Hematopoietic multipotent progenitor cell treated with erythropoietin and hydrocortisone succinate and interleukin-3 and kit ligand, for 17 days (in vitro differentiated cells): ENCODE results near the gene GPX8.

ENCODE experiments used
- DNase-seq: peaks from one replicate; pipeline ENCODE4 v3.0.0-alpha.2; 2015; ENCODE audit warnings: low spot score

The GPX8 gene, protein sequence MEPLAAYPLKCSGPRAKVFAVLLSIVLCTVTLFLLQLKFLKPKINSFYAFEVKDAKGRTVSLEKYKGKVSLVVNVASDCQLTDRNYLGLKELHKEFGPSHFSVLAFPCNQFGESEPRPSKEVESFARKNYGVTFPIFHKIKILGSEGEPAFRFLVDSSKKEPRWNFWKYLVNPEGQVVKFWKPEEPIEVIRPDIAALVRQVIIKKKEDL

DNA sequence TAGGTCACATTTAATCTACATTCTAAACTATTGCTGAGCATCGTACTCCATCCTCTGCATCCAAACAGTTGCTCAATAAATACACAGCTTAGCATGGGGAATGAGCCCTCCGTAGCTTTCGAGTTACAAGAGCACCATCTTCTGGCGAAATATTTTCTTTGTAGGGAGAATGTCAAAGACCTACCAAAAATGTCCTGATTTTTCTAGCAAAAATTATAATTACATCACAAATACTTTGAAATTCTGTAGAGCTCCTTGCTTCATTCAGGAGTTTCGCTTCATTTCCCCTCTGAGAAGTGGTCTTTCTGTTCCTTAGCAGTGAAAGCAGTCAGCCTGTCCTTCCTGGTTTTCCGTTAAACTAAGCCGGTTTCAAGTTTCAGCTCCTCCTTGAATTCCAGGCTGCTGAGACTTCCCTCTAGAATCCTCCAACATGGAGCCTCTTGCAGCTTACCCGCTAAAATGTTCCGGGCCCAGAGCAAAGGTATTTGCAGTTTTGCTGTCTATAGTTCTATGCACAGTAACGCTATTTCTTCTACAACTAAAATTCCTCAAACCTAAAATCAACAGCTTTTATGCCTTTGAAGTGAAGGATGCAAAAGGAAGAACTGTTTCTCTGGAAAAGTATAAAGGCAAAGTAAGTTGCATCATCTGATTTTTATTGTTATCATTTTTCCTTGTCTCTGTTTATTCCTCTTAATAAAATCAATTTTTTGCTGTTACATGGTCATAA, at the start of gene GPX8:
GPX8 (plus strand) TSS at position 409 of the 730 bp plus-strand sequence; CDS start at position 431, 22 bp downstream.
- DNase-seq, result no peak

DNA sequence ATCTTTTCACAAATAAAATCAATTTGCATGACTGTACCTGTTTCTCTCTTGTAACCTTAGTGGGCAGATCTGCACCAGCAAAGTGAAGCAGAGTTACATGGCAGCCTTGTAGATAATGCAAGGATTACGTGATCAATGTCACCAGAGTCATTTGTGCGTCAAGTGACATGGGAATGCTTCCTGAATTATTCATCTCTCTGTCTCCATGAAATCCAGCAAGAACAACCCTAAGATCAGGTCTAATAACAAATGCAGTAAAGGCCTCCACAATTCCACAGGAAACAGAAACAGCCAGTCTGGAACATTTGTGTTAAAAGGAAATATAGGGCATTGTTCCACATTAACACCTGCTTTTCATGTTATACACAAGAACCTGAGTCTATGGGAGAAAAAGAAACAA, 49.8 kb upstream of the GPX8 start:
- DNase-seq, result no peak

DNA sequence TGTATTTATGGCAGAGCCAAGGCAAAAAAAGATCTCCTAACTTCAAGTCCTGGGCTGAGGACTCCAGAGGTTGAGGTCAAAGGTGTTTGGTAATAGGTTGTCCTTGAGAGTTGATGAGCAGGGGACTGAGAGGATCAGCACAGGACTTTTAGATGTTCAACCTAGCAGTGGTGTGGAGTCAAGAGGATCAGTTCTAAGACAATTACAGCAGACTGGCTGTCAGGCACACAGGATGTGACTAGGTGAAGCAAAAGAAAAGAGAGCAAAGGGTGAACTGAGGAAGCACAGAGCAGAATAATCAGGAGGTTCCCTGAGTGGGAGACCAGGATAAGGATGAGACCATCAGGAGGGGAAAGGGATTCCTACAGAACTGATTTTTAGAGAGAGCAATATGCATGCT, 46.6 kb upstream of the GPX8 start:
- DNase-seq, result no peak

DNA sequence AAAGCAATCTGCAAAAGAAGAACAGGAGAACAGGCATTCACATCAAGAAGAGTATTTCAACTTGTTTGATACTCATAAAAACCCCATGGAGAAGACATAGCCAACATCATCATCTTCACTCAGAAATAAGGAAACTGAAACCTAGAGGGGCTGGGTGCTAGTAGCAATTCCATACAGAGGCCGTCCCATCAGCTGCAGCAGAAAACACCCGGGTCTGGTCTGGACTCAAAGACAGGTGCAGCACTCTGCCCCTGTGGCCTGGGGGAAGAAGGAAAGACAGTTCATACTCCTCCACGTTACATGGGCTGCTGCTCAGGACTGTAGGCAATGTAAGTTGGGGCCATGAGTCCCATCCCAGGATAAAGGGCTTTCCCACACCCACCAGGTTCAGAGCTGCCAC, 45.9 kb upstream of the GPX8 start:
- DNase-seq, result no peak

DNA sequence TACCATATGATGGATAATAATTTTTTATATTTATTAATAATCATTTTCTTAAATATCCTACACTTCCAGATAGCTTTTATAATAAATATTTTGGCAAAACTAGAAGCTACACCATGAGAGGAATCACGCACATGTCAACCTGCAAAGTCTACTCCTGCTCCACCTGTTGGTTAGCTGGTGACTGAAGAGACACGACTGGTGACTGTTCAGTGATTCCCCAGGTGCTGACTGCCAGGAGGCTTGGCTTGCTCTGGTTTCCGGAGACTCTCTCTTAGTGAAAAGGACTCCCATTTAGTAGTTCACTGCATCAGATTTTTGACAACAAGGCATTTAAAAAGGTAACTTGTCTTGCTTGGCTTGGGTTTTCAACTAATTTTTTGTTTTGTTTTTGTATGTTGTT, 36.6 kb upstream of the GPX8 start:
- no peak for DNase-seq

- no peak for DNase-seq
These were observed 25.8 kb upstream of the GPX8 start for GRCh38 chr5:55134053-55134722.

- no peak for DNase-seq
These were observed 23.4 kb upstream of the GPX8 start for GRCh38 chr5:55136521-55136920.

GRCh38 chr5:55140908-55141665, 18.9 kb upstream of the GPX8 start:
- DNase-seq, result no peak

DNA sequence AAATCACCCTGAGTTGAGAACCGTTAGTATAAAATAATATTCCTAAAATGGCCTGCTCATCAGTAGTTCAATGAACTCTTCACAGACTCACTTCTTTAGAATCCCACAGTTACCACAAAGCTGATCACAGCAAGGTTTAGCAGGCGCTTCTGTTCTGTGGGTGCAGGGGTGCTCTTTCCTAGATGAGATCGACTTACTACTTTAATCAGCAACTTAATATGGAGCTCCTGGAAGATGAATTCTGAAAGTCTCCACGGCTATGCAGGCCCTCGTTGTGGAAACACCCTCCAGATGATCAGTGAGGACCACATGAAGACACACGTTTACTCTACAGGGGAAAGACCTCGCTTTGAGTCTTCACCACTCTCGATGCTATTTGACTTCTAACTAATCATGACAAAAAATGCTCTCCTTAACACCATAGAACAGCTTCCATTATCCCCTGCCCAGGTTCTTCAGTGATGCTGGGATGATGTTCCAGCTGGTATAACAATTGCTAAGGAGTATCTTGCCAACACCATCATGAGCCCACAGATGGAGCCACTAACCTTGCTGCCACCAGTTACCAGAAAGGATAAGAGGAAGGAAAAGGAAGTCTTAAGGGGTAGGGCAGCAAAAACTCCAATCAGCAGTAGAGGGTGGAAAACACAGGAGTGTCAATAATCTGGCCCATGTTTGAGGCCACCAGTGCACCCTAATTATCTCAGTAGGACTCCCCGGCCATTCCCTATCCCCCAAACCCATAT, 17.9 kb upstream of the GPX8 start:
- no peak for DNase-seq

DNA sequence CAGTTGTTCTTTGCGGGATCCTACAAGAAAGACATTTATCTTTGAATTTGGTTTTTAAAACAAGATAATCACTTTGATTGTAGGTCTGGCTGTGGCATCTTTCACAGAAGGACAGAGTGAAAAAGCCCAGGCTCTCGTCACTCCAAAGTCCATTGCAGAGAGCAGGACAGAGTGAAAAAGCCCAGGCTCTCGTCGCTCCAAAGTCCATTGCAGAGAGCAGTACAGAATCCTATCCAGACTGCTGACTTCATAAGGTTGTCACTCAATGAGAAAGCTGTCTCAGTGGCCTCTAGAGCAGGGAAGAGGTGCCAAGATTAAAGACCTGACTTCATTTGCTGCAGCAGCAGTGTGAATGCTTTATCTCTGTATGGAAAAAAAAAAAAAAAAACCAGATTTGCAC, 16.3 kb upstream of the GPX8 start:
- no peak for DNase-seq

GRCh38 chr5:55146080-55146479, 13.9 kb upstream of the GPX8 start:
- DNase-seq, result no peak

DNA sequence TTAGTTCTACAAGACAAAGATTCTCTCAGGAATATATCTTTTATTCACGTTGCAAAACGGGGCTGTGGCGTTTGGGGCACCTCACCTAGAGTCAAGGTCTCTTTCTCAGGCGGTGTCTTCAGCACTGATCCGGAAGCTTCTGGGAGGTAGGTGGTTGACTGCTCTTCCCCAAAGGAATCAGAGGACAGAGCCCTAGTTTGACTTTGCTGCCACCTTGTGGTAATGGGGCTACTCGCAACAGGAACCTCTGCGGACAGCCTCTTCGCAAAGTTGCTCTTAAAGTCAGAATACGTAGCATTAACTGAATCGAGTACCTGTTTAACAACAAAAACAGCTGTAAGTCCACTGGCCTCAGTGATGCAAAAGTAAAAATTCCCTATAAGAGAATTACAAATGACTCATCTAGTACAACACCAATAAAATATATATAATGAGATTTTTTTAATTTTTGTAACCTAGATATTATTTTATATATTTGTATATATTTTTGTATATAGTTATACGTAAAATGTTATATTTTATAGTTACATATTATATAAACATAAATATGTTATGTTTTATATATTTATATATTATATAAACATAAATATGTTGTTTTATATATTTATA, 13.3 kb upstream of the GPX8 start:
- DNase-seq, result peak; percentile 62

GRCh38 chr5:55149308-55149795, 10.6 kb upstream of the GPX8 start:
- DNase-seq, result no peak

GRCh38 chr5:55151923-55152842, 7.8 kb upstream of the GPX8 start:
- no peak for DNase-seq

DNA sequence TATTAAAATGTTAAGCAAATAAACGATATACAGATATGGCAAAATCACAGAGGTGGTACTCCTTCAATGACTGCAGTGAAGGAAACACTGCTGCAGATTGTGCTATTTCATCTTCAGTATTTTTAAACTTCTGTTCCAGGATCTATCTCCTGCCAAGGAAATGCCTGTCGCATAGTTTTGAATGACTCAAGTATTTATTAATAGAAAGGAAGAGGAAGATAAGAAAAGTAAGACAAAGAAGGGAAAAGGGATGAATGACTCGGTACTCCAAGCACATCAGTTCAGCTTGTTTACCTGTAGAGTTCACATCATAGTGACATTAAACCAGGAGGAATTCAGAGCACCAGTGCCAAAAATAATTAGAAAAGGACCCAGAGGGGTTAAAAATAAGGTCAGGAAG, 5.1 kb upstream of the GPX8 start:
- no peak for DNase-seq

GRCh38 chr5:55160493-55161209, 680 bp downstream of the GPX8 start:
- no peak for DNase-seq

GRCh38 chr5:55162666-55163065, 2.7 kb downstream of the GPX8 start:
- no peak for DNase-seq

GRCh38 chr5:55171471-55171870, 11.5 kb downstream of the GPX8 start:
- DNase-seq, result no peak
